HG02870 (cell line): ENCODE results near the gene SOCS1.

ENCODE experiments used
- ATAC-seq: cut with Tn5 transposase; IDR thresholded peaks from one replicate; pipeline ENCODE4 v1.9.1; 2021; ENCODE audit warnings: mild to moderate bottlenecking, moderate library complexity; ENCODE audit not compliant: unreplicated experiment

SOCS1 gene

DNA sequence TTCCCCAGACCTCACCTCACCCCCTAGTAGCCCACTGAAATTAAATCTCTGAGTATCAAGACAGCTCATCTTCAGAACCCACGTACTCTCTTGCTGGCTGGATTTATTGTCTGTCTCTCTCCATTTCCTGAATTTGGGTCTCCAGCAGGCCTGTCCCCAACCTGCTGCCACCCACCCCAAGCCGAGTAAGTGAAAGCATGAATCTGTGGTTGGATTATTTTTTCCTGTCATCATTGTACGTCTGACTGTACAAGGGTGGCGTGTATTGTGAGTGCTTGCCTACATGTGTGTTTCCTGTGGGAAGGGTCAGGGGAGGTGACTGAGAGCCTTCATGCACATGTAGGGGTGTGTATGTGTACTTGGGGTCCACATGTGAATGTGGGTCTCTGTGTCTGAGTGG lies 7.7 kb upstream of the SOCS1 start:
- ATAC-seq, result no peak

DNA sequence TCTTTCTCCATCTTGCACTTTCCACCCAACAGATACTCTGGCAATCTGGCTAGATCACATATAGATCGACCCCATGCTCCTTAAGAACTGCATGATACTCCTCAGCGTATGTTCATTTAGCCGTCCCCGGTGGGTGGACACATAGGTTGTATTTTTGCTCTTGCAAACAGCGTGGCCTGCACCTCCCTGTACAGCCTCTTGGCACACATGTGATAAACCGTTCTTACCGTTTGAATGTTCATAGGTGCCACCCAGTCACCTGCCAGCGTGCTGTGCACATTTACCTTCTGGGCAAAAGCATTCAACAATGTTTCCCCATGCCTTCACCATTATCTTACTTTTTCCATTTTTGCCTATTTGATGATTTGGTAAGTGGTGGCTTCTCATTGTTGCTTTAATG lies 6.9 kb upstream of the SOCS1 start:
- ATAC-seq, result no peak

DNA sequence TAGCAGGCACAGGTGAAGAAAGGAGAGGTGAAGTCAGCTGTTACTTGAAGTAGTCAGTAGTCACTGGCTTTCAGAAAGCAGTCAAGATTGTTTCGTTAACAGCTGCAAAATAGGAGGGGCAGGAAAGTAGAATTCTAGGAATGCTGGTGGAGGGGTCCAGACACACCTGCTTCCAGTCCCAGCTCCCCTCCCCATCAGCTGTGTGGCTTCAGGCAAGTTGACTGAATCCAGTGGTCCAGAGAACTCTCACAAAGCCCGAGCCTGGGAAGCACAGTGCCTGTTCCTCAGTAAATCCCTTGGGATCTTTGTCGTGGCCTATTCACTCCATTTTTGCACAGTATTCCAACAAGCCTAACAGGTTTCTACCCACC lies 4.6 kb upstream of the SOCS1 start:
- ATAC-seq, result no peak

DNA sequence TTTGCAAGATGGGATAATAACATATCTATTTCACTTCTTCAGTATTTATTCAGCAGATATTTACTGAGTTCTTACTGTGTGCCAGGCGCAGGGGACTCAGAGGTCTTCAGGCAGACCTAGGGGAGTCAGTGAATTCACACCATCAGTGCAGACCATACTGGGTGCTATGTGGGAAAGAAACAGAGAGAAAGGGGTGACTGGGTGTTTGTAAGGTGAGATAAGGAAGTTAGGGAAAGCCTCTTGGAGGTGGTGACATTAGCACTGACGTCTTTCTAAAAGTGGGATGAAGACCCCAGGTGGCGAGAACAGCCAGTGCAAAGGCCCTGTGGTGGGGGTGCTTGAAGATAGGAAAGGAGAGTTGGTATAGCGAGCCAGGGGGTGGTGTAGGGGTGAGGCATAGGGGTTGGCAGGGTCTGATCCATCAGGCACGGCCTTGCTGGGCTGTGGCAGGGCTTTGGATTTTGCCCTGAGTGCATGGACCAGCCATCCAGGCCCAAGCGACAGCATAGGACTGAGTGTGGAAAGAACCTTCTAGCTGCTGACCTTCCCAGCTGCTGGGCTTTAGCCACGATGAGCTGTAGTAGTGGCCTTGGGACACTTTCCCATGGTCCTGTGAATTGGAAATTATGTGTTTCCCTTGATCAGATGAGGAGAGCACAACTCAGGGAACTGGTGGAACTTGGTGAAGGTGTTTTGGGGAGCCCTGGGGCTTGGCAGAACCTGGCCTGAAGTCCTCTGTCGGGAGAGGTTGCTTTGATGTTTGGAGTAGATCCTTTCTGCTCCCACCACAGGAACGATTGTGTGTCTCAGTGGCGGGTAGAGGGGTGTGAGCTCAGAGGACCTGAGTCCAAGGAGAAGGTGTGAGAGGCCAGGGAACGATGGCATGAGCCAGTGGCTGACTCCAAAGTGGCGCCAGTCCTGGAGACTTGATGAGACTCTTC lies 3.9 kb upstream of the SOCS1 start:
- ATAC-seq, result no peak

DNA sequence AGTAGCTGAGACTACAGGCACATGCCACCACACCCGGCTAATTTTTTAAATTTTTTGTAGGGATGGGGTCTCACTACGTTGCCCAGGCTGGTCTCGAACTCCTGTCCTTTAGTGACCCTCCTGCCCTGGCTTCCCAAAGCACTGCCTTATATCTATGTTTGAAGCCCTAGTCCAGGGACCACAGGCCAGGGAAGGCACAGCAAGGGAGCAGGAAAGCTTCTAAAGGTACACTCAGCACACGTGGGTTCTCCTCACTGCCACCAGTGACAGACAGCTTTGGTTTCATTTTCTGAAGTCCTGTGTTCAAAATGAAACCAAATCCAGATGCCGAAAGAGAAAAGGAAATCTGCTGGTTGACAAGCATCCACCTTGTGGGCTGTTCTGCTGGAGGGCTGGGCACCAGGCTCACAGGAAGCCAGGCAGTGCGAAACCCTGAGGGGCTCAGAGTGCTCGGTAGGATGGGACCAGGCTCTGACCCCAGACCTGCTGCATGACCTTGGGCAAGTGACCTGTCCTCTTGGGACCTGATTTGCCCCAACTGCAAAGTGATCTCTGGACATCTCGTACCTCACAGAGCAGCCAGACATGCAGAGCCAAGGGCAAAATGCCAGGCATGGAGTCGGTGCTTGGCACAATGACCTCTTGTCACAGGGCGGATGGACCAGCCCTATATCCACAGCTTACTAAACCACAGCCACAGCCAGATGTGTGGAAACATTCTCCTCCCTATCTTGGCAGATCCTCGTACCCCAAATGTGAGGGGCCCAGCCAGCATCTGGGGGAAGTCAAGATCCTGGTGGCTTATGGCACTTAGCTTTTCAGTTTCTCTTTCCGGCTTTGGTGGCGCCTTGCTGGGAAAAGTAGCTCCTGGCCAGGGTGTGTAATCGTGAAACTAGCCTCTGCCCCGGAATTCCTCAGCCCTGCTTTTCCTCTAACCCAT lies 2.8 kb upstream of the SOCS1 start:
- ATAC-seq, result no peak

DNA sequence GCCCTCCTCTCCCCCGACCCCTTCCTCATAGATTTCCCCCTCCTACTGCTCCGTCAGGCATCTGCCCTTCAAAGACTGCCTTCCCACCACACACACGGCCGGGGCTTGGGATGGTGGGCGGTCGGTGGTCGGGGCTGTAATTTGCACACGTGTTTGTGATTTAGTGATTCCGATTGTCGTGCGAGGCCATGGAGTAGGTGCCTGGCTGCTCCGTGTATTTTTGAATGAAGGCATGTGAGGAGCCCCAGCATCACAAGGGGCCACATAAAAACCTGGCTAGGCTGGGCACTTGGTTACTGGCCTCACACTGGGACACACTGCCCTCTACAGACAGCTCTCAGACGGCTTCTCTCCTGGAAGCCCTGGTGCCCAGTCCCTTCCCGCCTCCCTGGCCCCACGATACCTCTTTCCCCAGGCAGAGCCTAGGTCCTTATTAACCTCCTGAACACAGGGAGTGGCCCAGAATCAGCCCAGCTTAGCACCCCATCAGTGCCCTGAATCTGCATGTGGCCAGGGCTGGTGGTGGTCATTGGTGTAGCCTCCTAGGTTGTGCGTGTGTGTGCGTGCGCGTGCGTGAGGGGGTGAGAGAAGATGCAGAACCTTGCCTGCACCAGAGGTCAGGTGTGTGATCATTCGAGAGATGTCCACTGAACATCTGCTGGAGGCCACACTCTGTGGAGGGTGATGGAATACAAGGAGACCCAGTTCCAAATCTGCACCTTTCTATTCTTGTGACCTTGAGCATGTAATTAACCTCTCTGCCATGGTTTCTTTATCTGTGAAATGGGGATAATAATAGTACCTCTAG lies 1.3 kb upstream of the SOCS1 start:
- no peak for ATAC-seq

DNA sequence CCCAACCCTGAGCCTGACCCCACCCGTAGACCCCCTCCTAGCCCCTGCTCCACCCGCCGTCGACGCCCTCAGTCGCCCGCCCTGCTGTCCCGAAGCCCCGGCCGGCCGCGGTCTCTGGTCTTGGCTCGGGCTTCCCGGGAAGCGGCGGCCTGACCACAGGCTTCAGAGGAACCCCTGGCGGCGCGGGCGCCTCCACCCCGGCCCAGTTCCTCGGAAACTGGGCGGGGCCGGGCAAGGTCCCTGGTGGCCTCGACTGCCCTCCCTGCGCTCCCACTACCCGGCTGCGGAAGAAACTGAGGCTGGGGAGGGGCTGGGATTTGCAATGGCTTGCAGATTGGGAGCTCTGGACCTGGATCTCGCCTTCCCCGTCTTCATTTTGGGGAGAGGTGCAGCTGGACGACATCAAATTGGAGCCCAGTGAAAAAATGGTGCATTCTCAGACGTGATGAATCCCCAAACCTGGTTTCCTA lies 692 bp upstream of the SOCS1 start:
- ATAC-seq, result no peak

DNA sequence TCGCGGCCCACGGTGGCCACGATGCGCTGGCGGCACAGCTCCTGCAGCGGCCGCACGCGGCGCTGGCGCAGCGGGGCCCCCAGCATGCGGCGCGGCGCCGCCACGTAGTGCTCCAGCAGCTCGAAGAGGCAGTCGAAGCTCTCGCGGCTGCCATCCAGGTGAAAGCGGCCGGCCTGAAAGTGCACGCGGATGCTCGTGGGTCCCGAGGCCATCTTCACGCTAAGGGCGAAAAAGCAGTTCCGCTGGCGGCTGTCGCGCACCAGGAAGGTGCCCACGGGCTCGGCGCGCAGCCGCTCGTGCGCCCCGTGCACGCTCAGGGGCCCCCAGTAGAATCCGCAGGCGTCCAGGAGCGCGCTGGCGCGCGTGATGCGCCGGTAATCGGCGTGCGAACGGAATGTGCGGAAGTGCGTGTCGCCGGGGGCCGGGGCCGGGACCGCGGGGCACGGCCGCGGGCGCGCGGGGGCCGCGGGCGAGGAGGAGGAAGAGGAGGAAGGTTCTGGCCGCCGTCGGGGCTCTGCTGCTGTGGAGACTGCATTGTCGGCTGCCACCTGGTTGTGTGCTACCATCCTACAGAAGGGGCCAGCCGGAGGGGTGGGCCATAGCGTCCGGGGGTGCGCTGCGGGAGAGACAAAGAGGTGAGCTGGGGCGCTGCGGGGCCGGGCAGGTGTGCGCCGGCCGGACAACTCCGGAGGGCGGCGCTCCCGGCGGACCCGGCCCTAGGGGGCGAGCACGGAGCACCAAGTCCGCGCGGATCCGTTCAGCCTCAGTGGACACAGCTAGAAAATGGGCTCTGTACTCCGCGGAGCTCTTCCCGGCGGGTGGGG lies 879 bp downstream of the SOCS1 start:
- no peak for ATAC-seq

DNA sequence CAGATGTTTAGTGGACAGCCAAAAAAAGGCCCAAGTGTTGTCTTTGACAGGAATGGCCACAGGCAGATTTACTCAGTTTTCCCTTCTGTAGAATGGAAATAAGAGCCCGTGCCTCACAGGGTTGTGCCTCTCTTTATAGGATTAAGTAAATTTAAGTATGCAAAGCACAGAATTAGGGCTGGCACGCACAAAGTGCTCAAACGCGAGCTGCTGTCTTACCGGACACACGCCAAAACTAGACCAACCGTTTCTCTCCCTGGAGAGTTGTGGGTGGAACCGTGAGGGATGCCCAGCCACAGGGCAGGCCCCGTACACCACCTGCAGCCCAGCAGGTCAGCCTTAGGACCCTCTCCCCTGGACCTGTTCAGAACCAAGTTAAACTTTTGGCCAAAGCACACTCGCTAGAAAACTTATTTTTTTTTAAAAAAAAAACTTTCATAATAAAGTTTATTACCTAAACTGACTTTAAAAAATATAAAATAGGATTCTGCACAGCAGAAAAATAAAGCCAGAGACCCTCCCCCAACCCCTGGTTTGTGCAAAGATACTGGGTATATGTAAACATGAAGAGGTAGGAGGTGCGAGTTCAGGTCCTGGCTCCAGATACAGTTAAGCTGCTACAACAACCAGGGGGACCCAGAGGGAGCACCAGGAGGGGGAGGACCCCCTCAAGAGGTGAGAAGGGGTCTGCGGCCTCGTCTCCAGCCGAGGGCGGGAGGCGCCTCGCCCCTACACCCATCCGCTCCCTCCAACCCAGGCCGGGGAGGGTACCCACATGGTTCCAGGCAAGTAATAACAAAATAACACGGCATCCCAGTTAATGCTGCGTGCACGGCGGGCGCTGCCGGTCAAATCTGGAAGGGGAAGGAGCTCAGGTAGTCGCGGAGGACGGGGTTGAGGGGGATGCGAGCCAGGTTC lies 1.8 kb downstream of the SOCS1 start:
- ATAC-seq, result no peak

DNA sequence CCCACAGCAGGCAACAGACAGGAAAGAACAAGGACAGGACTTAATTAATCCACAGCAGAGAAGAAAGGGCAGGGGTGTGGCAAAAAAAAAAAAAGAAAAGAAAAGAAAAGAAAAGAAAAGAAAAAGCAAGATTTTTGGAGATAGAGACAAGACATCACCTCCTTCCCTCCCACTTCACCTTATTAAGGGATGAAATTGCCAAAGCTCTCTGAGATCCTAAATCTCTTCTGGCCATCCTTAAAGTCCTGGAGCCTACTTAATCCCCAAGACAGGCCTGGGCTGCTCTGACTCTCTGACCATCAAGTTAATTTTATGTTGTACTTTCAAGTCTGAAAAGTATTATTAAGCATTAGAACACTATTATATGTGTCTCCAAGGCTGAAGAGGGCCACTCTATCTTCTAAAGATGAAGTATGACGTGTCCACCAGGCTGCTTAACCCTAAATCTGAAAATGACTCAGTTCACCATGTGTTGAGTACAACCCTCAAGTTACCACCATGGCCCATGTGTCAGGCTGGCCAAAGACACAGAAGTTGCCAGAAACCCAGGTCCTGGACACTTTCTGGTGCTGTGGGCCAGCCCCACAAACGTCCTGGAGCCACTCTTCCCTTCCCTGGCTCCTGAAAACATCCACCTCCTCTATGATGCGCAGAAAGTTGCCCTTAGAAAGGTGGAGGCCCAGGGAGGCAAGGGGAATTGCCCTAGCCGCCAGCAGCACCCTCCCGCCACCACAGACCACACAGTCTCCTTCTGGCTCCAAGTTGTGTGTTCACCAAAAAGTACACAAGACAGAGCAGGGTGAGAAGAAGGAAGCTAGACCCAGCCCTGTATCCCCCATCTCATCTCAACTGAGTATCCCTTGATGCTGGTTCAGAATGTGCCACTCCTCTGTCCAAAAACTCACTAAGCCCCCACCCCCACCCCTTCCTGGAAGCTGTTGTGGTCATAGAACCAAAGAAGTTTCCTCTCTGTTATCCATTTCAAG lies 2.7 kb downstream of the SOCS1 start:
- ATAC-seq, result no peak

DNA sequence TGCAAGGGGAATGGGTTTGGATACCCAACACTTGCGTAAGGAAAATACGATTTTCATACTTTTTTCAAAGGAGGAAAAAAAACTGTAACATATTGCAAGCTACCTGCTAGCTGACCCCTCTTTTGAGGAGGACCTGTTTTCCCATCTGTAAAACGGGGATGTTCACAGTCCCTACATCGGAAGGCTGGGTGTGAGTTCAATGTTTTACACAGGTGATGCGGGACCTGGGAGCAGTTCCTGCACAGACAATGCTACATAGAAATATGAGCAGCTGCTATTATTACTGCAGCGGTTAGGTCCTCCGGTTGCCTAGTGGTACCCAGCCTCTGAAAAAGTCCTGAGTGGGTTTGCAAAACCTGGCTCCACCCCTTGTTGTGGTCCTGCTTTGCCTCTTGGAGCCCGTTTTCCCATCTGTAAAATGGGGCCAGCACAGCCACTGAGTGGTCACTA lies 3.5 kb downstream of the SOCS1 start:
- no peak for ATAC-seq

DNA sequence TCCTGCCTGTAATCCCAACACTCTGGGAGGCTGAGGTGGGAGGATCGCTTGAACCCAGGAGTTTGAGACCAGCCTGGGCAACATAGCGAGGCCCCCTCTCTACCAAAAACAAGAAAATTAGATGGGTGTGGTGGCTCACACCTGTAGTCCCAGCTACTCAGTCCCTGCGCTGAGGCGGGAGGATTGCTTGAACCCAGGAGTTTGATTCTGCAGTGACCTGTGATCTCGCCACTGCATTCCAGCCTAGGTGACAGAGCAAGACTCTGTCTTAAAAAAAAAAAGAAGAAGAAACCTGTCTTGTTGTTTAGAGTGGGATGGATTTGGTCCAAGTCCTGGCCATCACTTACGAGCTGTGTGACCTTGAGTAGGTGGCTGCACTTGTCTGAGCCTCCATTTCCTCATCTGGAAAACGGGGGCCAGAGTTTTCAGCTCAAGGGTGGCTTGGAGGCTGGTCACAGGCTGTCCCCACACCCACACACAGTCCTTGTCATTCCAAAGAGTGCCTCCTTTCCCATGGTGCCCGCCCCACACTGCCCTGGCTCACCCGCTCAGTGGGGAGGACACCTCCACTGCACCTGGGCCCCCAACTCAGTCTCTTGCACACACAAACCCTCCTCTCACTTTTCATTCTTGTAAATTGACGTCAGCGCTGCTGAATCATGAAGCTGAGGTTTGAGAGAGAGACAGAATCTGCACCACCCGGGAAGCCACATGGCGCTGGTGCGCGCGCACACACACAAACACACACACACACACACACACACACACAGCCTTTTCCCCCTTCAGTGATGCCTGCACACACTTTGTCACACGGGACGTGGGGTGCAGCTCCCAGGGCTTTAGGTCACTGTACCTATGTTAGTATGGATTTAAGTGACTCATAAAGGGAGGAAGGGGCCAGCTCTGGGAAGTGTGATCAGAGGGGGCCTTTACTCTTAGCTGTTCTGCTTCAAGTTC lies 4.2 kb downstream of the SOCS1 start:
- no peak for ATAC-seq

DNA sequence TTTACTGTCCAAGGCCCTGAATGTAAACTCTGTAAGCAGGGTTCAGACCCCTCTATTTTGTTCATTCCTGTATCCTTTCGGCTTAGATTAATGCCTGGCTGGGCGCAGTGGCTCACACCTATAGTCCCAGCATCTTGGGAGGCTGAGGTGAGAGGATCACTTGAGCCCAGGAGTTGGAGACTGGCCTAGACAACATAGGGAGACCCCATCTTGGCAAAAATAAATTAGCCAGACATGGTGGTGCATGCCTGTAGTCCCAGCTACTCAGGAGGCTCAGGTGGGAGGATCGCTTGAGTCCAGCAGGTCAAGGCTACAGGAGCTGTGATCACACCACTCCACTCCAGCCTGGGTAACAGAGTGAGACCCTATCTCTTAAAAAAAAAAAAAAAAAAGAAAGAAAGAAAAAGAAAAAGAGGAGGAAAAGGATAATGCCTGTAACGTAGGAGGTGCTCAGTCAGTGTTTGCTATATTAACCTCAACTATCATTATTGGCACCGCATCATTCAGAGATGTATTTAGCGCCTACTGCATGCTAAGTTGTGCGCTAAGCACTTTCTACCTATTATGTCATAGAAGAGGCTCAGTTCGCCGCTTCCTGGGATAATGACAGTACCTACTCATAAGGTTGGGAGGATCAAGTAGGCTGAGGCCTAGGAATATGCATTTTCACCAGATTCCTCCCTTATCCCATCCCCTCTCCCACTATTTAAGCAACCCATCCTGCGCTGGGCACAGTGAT lies 5.0 kb downstream of the SOCS1 start:
- ATAC-seq, result no peak

DNA sequence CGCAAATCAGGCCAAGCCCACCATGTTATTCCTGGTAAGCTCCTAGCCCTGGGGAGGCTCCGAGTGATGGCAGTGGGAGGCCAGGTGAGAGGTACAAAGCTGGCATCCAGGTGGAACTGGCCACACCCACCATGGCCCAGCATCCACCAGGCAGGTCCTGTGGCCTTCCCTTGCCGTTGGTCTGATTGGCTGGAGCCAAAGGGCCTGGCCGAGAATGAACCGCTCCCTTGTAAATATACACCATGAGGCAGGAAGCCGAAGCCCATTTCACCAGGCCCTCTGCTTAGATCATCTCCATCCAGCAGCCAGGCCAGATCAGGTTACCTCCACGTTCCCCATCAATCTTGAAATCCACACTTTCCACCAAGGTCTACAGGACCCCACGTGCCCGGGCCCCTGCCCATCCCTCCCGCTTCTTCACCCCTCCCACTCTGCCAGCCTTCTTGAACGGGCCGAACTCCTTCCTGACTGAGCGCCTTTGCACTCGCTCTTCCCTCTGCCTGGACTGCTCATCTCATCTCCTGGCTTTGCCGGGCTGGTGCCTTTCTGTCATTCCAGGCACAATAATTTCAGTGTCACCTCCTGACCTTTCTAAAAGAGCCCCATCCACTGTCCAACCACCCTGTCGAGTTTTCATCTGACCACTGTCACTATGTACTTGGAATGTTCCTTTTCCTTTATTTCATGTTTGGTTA lies 5.8 kb downstream of the SOCS1 start:
- ATAC-seq, result no peak
